Left ventricle myocardium inferior (tissue), 1 donor: ENCODE results near the gene BMF. TPM values are rescaled to one million over a fixed set of nuclear protein-coding genes. Genes with fewer than 3 reads are reported as not detected.
"Not testable (repeated sequence)": the region's sequence is repeated elsewhere in the genome, so short reads cannot be mapped to it uniquely, and the experiment has no call there.

Source experiments
- DNase-seq: peaks from one replicate; pipeline ENCODE4 v3.0.0-alpha.2; 2020
- H3K27ac ChIP-seq: fragments of 200-600 bp; replicated peaks from 2 replicates; pipeline ENCODE4 v1.8.0; 2021
- H3K27me3 ChIP-seq: fragments of 200-600 bp; 2 replicates; pipeline ENCODE4 v1.8.0; 2021; ENCODE audit warnings: low read depth
- H3K36me3 ChIP-seq: fragments of 200-600 bp; 2 replicates; pipeline ENCODE4 v1.8.0; 2021
- H3K4me1 ChIP-seq: fragments of 200-600 bp; 2 replicates; pipeline ENCODE4 v1.8.0; 2021
- H3K4me3 ChIP-seq: fragments of 200-600 bp; 2 replicates; pipeline ENCODE4 v1.8.0; 2021; ENCODE audit warnings: mild to moderate bottlenecking, moderate library complexity
- H3K9me3 ChIP-seq: fragments of 200-600 bp; replicated peaks from 2 replicates; pipeline ENCODE4 v1.8.0; 2021
- intact Hi-C: fragments of 100-400 bp; cut with micrococcal nuclease; formaldehyde crosslinking; loops from one replicate; pipeline ENCODE4 v1.11.0; 2022
- total RNA-seq: library from RNA; stranded (reverse); fragmentation: NEBNext Ultra II Directional; extraction: Animal tissue kit (Norgen Biotek cat#: 25700); gene quantifications from one replicate; pipeline ENCODE4 v1.2.1, GENCODE V29; 2021
- TF ChIP-seq, protein P1 (sequence below): fragments of 200-600 bp; IDR thresholded peaks from 2 replicates; pipeline ENCODE4 v1.8.0; 2021; ENCODE audit warnings: antibody characterized with exemption, mild to moderate bottlenecking, borderline replicate concordance
- donor health status: DM: no; HTN: yes; CAD: no; lungs with severe emphysema.

BMF gene
- total RNA-seq, 1 donor from 2014 or later, result 3.1 TPM

GRCh38 chr15:40130799-40131502 lies 22.3 kb upstream of the BMF start:
- DNase-seq, result no peak
- H3K4me3 ChIP-seq, result no peak overlapping the region

GRCh38 chr15:40130118-40130517 lies 21.4 kb upstream of the BMF start:
- no peak overlapping the region for H3K4me3 ChIP-seq
- no peaks in the 10 kb centered on the region for H3K36me3 ChIP-seq
- H3K9me3 ChIP-seq, result no peaks in the 10 kb centered on the region
- no peak overlapping the region for H3K27ac ChIP-seq
- intact Hi-C loops, result no loop called here
- H3K4me1 ChIP-seq, result no peaks in the 10 kb centered on the region
- TF ChIP-seq, protein P1, sequence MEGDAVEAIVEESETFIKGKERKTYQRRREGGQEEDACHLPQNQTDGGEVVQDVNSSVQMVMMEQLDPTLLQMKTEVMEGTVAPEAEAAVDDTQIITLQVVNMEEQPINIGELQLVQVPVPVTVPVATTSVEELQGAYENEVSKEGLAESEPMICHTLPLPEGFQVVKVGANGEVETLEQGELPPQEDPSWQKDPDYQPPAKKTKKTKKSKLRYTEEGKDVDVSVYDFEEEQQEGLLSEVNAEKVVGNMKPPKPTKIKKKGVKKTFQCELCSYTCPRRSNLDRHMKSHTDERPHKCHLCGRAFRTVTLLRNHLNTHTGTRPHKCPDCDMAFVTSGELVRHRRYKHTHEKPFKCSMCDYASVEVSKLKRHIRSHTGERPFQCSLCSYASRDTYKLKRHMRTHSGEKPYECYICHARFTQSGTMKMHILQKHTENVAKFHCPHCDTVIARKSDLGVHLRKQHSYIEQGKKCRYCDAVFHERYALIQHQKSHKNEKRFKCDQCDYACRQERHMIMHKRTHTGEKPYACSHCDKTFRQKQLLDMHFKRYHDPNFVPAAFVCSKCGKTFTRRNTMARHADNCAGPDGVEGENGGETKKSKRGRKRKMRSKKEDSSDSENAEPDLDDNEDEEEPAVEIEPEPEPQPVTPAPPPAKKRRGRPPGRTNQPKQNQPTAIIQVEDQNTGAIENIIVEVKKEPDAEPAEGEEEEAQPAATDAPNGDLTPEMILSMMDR, result no peak
- peaks cover 37% of the 10 kb centered on the region for H3K27me3 ChIP-seq
- no peak for DNase-seq

More at GRCh38 chr15:40130799-40131502, 22.3 kb upstream of the BMF start:
- H3K27ac ChIP-seq, result no peak overlapping the region
- intact Hi-C loops, result no loop called here
- H3K36me3 ChIP-seq, result no peaks in the 10 kb centered on the region
- no peaks in the 10 kb centered on the region for H3K9me3 ChIP-seq
- TF ChIP-seq, protein P1, result no peak
- no peaks in the 10 kb centered on the region for H3K4me1 ChIP-seq
- peaks cover 37% of the 10 kb centered on the region for H3K27me3 ChIP-seq

DNA sequence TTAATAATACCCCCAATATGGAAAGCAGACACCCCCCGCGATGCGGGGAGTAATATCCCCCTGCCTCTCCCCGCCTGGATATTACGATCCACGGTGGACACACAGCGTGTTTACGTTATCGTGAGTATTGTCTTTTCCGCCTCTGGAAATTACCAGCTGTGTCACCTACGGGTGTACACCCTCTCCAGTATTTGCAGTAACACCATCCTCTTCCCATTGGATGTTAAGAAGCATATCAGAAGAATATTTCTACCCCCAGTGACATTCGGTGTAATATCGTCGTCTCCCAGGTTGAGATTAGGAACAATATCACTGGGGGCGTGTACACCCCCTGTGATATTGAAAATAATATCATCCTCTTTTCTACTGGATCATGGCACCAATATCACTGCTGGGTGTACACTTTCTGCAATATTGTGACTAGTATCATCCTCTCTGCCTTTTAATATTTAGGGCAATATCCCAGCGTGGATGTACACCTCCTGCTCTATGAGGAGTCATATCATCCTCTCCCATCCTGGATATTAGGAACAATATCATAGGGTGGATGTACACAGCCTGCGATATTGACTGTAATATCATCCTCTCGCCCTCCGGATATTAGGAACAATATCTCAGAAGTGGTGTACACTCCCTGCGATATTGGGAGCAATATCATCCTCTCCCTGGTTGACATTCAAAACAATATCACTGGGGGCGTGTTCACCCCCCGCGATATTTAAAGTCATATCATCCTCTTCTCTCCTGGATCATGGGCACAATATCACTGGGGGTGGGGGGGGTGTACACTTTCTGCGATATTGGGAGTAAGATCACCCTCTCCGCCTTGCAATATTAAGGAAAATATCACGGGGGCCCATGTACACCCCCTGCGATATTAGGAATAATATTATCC lies 20.3 kb upstream of the BMF start:
- no peaks in the 10 kb centered on the region for H3K4me1 ChIP-seq
- H3K4me3 ChIP-seq, result no peak overlapping the region
- no peak for DNase-seq
- no peaks in the 10 kb centered on the region for H3K9me3 ChIP-seq
- intact Hi-C loops, result no loop called here
- peaks cover 37% of the 10 kb centered on the region for H3K27me3 ChIP-seq
- no peak overlapping the region for H3K27ac ChIP-seq
- no peaks in the 10 kb centered on the region for H3K36me3 ChIP-seq
- TF ChIP-seq, protein P1, result no peak

DNA sequence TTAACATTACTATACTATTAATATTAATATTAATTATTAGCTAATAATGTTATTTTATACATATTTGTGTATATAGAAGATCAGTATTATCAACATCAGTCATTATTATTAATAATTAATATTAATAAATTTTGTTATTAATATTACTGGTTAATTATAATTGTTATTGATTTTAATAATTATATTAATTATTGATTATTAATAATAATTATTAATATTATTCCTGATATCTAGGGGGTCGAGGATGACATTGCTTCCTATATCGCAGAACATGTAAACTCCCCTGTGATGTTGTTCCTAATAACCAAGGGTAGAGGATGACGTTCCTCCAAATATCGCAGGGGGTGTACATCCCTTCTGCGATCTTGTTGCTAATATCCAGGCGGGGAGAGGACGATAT lies 17.3 kb upstream of the BMF start:
- intact Hi-C loops, result no loop called here
- DNase-seq, result no peak
- Histone ChIP-seq H3K36me3 (no peaks in the 10 kb centered on the region), H3K27me3 (peaks cover 30% of the 10 kb centered on the region), H3K4me1 (no peaks in the 10 kb centered on the region), H3K4me3 (no peak overlapping the region), H3K27ac (no peak overlapping the region), H3K9me3 (no peaks in the 10 kb centered on the region)
- TF ChIP-seq, protein P1, result no peak

- intact Hi-C loops, H3K36me3 ChIP-seq, H3K4me1 ChIP-seq, H3K27ac ChIP-seq, H3K9me3 ChIP-seq, H3K4me3 ChIP-seq, DNase-seq: not testable (repeated sequence)
- H3K27me3 ChIP-seq, result peaks cover 24% of the 10 kb centered on the region
These were observed 16.2 kb upstream of the BMF start for GRCh38 chr15:40124807-40125285.

- intact Hi-C loops, H3K4me3 ChIP-seq, H3K27ac ChIP-seq, DNase-seq, H3K9me3 ChIP-seq, H3K36me3 ChIP-seq, H3K4me1 ChIP-seq: not testable (repeated sequence)
- H3K27me3 ChIP-seq, result peaks cover 19% of the 10 kb centered on the region
These were observed 15.7 kb upstream of the BMF start for GRCh38 chr15:40124333-40124732.

DNA sequence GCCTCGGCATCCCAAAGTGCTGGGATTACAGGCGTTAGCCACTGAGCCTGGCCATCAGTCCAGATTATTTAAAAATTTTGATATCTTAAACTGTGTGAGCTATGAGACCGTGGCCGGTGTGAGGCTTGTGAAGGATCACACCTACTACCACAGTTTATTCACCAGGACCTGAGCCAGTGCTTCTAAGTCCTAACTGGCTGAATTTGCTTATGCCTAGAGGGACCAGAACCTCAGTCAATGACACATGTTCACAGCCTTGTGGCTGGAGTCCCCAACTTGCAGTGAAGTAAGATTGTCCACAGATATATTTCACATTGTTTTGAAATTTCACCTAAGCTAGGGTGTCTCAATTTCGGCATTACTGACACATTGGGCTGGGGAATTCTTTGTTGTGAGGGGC lies 15.2 kb upstream of the BMF start:
- H3K9me3 ChIP-seq, DNase-seq, intact Hi-C loops, H3K36me3 ChIP-seq, H3K27ac ChIP-seq, H3K4me1 ChIP-seq, H3K4me3 ChIP-seq: not testable (repeated sequence)
- peaks cover 17% of the 10 kb centered on the region for H3K27me3 ChIP-seq

- H3K36me3 ChIP-seq, DNase-seq, H3K4me3 ChIP-seq, intact Hi-C loops, H3K4me1 ChIP-seq, H3K9me3 ChIP-seq, H3K27ac ChIP-seq, H3K27me3 ChIP-seq: not testable (repeated sequence)
These were observed 14.3 kb upstream of the BMF start for GRCh38 chr15:40122989-40123388.
